ENCODE measurements around the gene SCN3B.

DNA sequence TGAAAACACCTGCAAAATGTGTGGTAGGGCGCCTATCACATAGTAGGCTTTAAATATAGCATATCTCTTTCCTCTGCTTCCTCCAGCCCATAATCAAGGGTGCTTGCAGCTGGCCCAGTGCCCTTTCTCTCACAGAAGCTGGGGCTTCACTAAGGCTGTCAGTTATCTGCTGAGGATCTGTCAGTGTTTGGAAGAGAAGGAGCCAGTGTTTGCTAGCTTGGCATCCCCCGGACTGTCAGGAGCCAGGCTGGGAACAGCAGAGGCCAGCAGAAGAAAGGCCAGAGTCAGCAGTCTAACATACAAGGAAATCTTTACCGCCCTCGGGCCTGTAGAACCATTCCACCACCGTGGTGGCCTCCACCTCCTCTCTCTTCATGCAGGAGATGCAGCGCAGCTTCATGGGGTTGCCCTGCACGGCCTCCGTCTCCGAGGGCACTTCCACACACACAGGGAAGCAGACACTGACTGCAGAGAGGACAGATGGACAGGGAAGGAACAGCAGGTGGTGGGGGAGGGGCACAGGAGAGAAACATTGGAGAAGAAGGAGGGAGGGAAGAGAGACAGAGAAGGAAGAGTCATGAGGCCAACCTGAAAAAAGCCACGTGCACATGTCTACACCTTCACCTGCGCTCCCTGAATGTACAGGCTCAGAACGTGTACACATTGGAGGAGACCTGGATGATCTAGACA, 9.0 kb downstream of the SCN3B start:
- TF ChIP-seq, protein P1, sequence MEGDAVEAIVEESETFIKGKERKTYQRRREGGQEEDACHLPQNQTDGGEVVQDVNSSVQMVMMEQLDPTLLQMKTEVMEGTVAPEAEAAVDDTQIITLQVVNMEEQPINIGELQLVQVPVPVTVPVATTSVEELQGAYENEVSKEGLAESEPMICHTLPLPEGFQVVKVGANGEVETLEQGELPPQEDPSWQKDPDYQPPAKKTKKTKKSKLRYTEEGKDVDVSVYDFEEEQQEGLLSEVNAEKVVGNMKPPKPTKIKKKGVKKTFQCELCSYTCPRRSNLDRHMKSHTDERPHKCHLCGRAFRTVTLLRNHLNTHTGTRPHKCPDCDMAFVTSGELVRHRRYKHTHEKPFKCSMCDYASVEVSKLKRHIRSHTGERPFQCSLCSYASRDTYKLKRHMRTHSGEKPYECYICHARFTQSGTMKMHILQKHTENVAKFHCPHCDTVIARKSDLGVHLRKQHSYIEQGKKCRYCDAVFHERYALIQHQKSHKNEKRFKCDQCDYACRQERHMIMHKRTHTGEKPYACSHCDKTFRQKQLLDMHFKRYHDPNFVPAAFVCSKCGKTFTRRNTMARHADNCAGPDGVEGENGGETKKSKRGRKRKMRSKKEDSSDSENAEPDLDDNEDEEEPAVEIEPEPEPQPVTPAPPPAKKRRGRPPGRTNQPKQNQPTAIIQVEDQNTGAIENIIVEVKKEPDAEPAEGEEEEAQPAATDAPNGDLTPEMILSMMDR (conservative IDR thresholded peaks at IDR 0.05; ENCODE audit: low read depth, low read length): no peak
- no peak for TF ChIP-seq CEBPB (IDR thresholded peaks at IDR 0.05; ENCODE audit: low read depth, low read length)
- no peak for TF ChIP-seq POLR2A (IDR thresholded peaks at IDR 0.05; ENCODE audit: low read depth, low read length)
- TF ChIP-seq MXI1 (IDR thresholded peaks at IDR 0.05; ENCODE audit: borderline replicate concordance, low read depth, low read length): no peak
